ENCODE data around the gene AK5.

DNA sequence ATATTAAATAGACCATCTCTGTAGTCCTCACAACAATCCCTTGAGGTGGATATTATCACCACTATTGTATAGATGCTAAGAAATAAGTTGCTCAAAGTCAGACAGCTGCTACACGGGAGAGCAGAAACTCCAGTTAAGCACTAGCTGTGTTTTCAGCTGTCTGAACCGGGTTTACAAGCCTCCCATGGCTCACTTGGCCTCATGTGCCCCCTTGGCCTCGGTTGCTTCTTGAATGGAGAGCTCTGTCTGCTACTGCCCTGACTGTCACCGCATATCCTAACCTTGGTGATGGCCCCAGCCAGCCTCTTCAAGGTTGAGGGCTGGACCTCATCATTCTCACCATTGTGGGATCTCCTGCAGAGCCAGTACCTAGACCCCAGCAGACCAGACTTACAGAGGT, 123.4 kb downstream of the AK5 start:
- no peak for TF ChIP-seq POLR2A (IDR thresholded peaks at IDR 0.05; ENCODE audit: extremely low read depth, insufficient read length)
- TF ChIP-seq, protein P1, sequence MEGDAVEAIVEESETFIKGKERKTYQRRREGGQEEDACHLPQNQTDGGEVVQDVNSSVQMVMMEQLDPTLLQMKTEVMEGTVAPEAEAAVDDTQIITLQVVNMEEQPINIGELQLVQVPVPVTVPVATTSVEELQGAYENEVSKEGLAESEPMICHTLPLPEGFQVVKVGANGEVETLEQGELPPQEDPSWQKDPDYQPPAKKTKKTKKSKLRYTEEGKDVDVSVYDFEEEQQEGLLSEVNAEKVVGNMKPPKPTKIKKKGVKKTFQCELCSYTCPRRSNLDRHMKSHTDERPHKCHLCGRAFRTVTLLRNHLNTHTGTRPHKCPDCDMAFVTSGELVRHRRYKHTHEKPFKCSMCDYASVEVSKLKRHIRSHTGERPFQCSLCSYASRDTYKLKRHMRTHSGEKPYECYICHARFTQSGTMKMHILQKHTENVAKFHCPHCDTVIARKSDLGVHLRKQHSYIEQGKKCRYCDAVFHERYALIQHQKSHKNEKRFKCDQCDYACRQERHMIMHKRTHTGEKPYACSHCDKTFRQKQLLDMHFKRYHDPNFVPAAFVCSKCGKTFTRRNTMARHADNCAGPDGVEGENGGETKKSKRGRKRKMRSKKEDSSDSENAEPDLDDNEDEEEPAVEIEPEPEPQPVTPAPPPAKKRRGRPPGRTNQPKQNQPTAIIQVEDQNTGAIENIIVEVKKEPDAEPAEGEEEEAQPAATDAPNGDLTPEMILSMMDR (IDR thresholded peaks at IDR 0.05; ENCODE audit: low read depth, low read length) = no peak

All from NB4 (cell line).